Heart left ventricle (tissue), 16 donors: ENCODE data around the gene ZBTB38. TPM values are rescaled to one million over a fixed set of nuclear protein-coding genes. Genes with fewer than 3 reads are reported as not detected.
A peak's percentile ranks its signal among the peaks of the same experiment; 100 is the strongest.

Experiments used
- ATAC-seq, 4 donors: fragments of 200-7000 bp; cut with Tn5 transposase; one replicate each; pipeline ENCODE4 v1.9.1; 2020 to 2022; ENCODE audit warnings: moderate library complexity in 4 of 4, mild to moderate bottlenecking in 3 of 4, moderate number of reproducible peaks in 1 of 4
- DNase-seq, 5 donors: peaks; one replicate each; pipeline ENCODE4 v3.0.0-alpha.2; 2020
- H3K27ac ChIP-seq, 12 donors: fragments of 200-600 bp; sonication (generic) in 4 of 12; one replicate each; pipeline versions ENCODE4 v1.5.0 to v1.8.0; 2016 to 2022; ENCODE audit warnings: mild to moderate bottlenecking in 2 of 12
- H3K27me3 ChIP-seq, 9 donors: fragments of 200-600 bp; sonication (generic) in 2 of 9; one replicate each; pipeline versions ENCODE4 v1.5.1 to v1.8.0; 2016 to 2022; ENCODE audit warnings: mild to moderate bottlenecking in 3 of 9
- H3K36me3 ChIP-seq, 9 donors: fragments of 200-600 bp; sonication (generic) in 2 of 9; one replicate each; pipeline versions ENCODE4 v1.5.0 to v1.8.0; 2018 to 2022; ENCODE audit warnings: mild to moderate bottlenecking in 2 of 9
- H3K4me1 ChIP-seq, 12 donors: fragments of 200-600 bp; sonication (generic) in 4 of 12; one replicate each; pipeline versions ENCODE4 v1.5.0 to v1.8.0; 2016 to 2022; ENCODE audit warnings: mild to moderate bottlenecking in 3 of 12
- H3K4me3 ChIP-seq, 12 donors: fragments of 200-600 bp; sonication (generic) in 4 of 12; one replicate each; pipeline versions ENCODE4 v1.5.0 to v1.8.0; 2017 to 2022; ENCODE audit warnings: mild to moderate bottlenecking in 9 of 12, moderate library complexity in 4 of 12
- H3K9me3 ChIP-seq, 12 donors: fragments of 200-600 bp; sonication (generic) in 4 of 12; one replicate each; pipeline versions ENCODE4 v1.5.0 to v1.8.0; 2016 to 2022; ENCODE audit warnings: mild to moderate bottlenecking in 1 of 12
- CTCF ChIP-seq, 12 donors: fragments of 200-600 bp; sonication (generic) in 4 of 12; IDR thresholded peaks; one replicate each; pipeline versions ENCODE4 v1.5.0 to v1.8.0; 2018 to 2022; ENCODE audit warnings: antibody characterized with exemption in 12 of 12, mild to moderate bottlenecking in 5 of 12
- POLR2A ChIP-seq, 2 donors: fragments of 450-650 bp; IDR thresholded peaks; one replicate each; pipeline ENCODE4 v1.6.1; 2017; ENCODE audit warnings: antibody characterized with exemption in 2 of 2, mild to moderate bottlenecking in 2 of 2, moderate library complexity in 2 of 2
- WGBS, 4 donors: extraction: QIAGEN DNeasy Blood & Tissue Kit in 2 of 4; methylation state at CpG; one replicate each; pipeline versions ENCODE4 v1.1.5 to v1.1.7; 2013 to 2018; 5-methylcytosine and 5-hydroxymethylcytosine counted together
- intact Hi-C, 10 donors: fragments of 100-400 bp; cut with DNase I; formaldehyde crosslinking; loops; one replicate each; pipeline versions ENCODE4 v1.11.1 to v1.14.2; 2022
- polyA plus RNA-seq, 2 donors: library from polyadenylated mRNA; stranded (reverse); fragments of 200-250 nt; gene quantifications; one replicate each; pipeline ENCODE4 v1.2.3, GENCODE V29; 2013
- total RNA-seq, 9 donors: library from RNA; depleted of rRNA in 2 of 9; stranded (reverse); fragments of >200 nt in 2 of 9; fragmentation: NEBNext Ultra II Directional in 3 of 9; extraction: Animal tissue kit (Norgen Biotek cat#: 25700) in 3 of 9; gene quantifications; one replicate each; pipeline versions ENCODE4 v1.1.0 to v1.2.4, GENCODE V29; 2016 to 2023
- donor health status: ischemic (EF 13 %, LVEDD 7.1; RV severe dilation, severe dysfunction).
- donor health status: healthy with polysubstance abuse.
- donor health status: DM: no; HTN: yes; CAD: no.
- donor health status: DM: no; HTN: no; CAD: no.
- donor health status: ischemic (EF 25% LVEDD 6.9; RV normal size, moderate dysfunction).
- donor health status: ischemic (EF 25% LVEDD 5.7; RV mildly dilated, moderate dysfunction).
- donor health status: healthy.
- donor health status: DM: yes; HTN: yes; CAD: no.
- donor health status: ischemic (EF 35%, LVEDD 5.7; RV mildly dilated, moderate dysfunction).
- donor health status: nonischemic (EF 11% LVEDD 7.7; RV severe dilation, severe dysfunction).
- donor health status: DM: yes; HTN: yes; CAD: no.
- donor health status: PGD.
- donor health status: ischemic (EF 29% LVEDD 5.4; RV normal size, mild dysfunction).
- donor health status: nonischemic (EF 23%, LVEDD 6.1; RV moderate dilation, normal function).

ZBTB38 gene
- total and polyA plus RNA-seq, 11 donors, result 15.5 to 189 (median 128) TPM

- DNase-seq (no peak), ATAC-seq (no peak)
- no peak overlapping the region for H3K4me3 ChIP-seq
- 85 to 89% (median 86%) methylated on average over 6 of the region's 6 CpGs for WGBS, 4 donors
- no peak for TF ChIP-seq CTCF (IDR thresholded peaks at IDR 0.05)
- no peak for TF ChIP-seq POLR2A (IDR thresholded peaks at IDR 0.05)
- intact Hi-C loops, result loop anchor here in 4 of 10 donors (5.0 to 10.0 kb wide), 4 partner anchors 43 to 210 kb away; no protein-coding TSS in a partner anchor
- H3K27me3 ChIP-seq, result no peaks in the 10 kb centered on the region
- H3K9me3 ChIP-seq, result no peaks in the 10 kb centered on the region
- no peaks in the 10 kb centered on the region for H3K36me3 ChIP-seq
- H3K27ac ChIP-seq, result no peak overlapping the region
- no peaks in the 10 kb centered on the region for H3K4me1 ChIP-seq
Observed at GRCh38 chr3:141355242-141355641, 13.1 kb upstream of the ZBTB38 start.

GRCh38 chr3:141356046-141356445 lies 12.3 kb upstream of the ZBTB38 start:
- no peak for TF ChIP-seq CTCF (IDR thresholded peaks at IDR 0.05)
- no peak for TF ChIP-seq POLR2A (IDR thresholded peaks at IDR 0.05)
- ATAC-seq (no peak), DNase-seq (no peak)
- Histone ChIP-seq H3K4me3 (no peak overlapping the region), H3K9me3 (no peaks in the 10 kb centered on the region), H3K4me1 (peaks cover 0 to 6% (median 0%) of the 10 kb centered on the region in 12 donors), H3K27ac (no peak overlapping the region), H3K27me3 (no peaks in the 10 kb centered on the region), H3K36me3 (no peaks in the 10 kb centered on the region)
- intact Hi-C loops, result loop anchor here in 4 of 10 donors (5.0 to 10.0 kb wide), 4 partner anchors 44 to 209 kb away; no protein-coding TSS in a partner anchor
- WGBS, 4 donors, result 78 to 92% (median 82%) methylated on average over 4 of the region's 4 CpGs

- intact Hi-C loops, result loop anchor here in 8 of 10 donors (1.0 to 10.0 kb wide), 10 partner anchors 48 to 204 kb away; no protein-coding TSS in a partner anchor
- peak; percentile 63 to 92 (median 84) for TF ChIP-seq CTCF (IDR thresholded peaks at IDR 0.05)
- TF ChIP-seq POLR2A (IDR thresholded peaks at IDR 0.05), result no peak
- ATAC-seq (peak; percentile 72 to 88 (median 82)), DNase-seq (peak in 1 of 5 donors; percentile 23)
- peak overlapping the region in 6 of 12 donors; percentile 6 to 33 (median 26) for H3K4me3 ChIP-seq
- 20 to 27% (median 21%) methylated on average over 6 of the region's 6 CpGs for WGBS, 4 donors
- no peaks in the 10 kb centered on the region for H3K36me3 ChIP-seq
- H3K4me1 ChIP-seq, result peaks cover 0 to 12% (median 4%) of the 10 kb centered on the region in 12 donors
- H3K27ac ChIP-seq, result peak overlapping the region in 10 of 12 donors; percentile 10 to 60 (median 44)
- peaks cover 0 to 15% (median 3%) of the 10 kb centered on the region in 12 donors for H3K9me3 ChIP-seq
- H3K27me3 ChIP-seq, result no peaks in the 10 kb centered on the region
Observed at GRCh38 chr3:141360888-141361598, 7.3 kb upstream of the ZBTB38 start.

- intact Hi-C loops, result loop anchor here in 6 of 10 donors (2.0 to 10.0 kb wide), 4 partner anchors 50 to 202 kb away; no protein-coding TSS in a partner anchor
- TF ChIP-seq POLR2A (IDR thresholded peaks at IDR 0.05), result no peak
- no peak for TF ChIP-seq CTCF (IDR thresholded peaks at IDR 0.05)
Observed at GRCh38 chr3:141362736-141363135, 5.6 kb upstream of the ZBTB38 start.

More at GRCh38 chr3:141362736-141363135, 5.6 kb upstream of the ZBTB38 start:
- 95 to 99% (median 97%) methylated on average over 1 of the region's 1 CpG for WGBS, 4 donors
- H3K4me3 ChIP-seq, result no peak overlapping the region
- no peak overlapping the region for H3K27ac ChIP-seq
- DNase-seq (no peak), ATAC-seq (no peak)
- H3K9me3 ChIP-seq, result peaks cover 0 to 15% (median 3%) of the 10 kb centered on the region in 12 donors
- H3K36me3 ChIP-seq, result no peaks in the 10 kb centered on the region
- H3K27me3 ChIP-seq, result no peaks in the 10 kb centered on the region
- peaks cover 12 to 29% (median 21%) of the 10 kb centered on the region in 12 donors for H3K4me1 ChIP-seq
